HepG2 (cell line): ENCODE measurements around the gene INO80B. TPM values are rescaled to one million over a fixed set of nuclear protein-coding genes. Genes with fewer than 3 reads are reported as not detected.
A peak's percentile ranks its signal among the peaks of the same experiment; 100 is the strongest.

Source experiments
- AGO2 ChIP-seq: fragments of 200-400 bp; formaldehyde crosslinking; optimal IDR thresholded peaks from 2 replicates; pipeline ENCODE3; 2017; ENCODE audit warnings: mild to moderate bottlenecking, low read depth, low read length, moderate library complexity
- CHD2 ChIP-seq: IDR thresholded peaks from 2 replicates; pipeline ENCODE4 v1.6.1; 2011; ENCODE audit warnings: low read depth, low read length, improper control_type of control experiment
- GABPA ChIP-seq, 2 experiments: IDR thresholded peaks; 2 replicates each; pipeline ENCODE4 v1.6.1; 2011 to 2016; ENCODE audit warnings: low read depth in 2 of 2, low read length in 1 of 2, missing biosample characterization in 1 of 2, missing genetic modification characterization in 1 of 2
- IKZF5 ChIP-seq: IDR thresholded peaks from 2 replicates; pipeline ENCODE4 v1.6.1; 2018; ENCODE audit warnings: missing genetic modification reagents, mild to moderate bottlenecking, missing compliant biosample characterization
- NFAT5 ChIP-seq: sonication (generic); formaldehyde crosslinking; IDR thresholded peaks from 2 replicates; pipeline ENCODE4 v1.4.0; 2020; ENCODE audit warnings: missing genetic modification reagents
- RBM39 ChIP-seq: fragments of 200-400 bp; formaldehyde crosslinking; IDR thresholded peaks from one replicate; pipeline ENCODE4 v1.6.1; 2018; ENCODE audit warnings: antibody characterized with exemption, mild to moderate bottlenecking, low read depth, low read length; ENCODE audit not compliant: poor library complexity, severe bottlenecking
- RXRA ChIP-seq: sonication (generic); formaldehyde crosslinking; IDR thresholded peaks from 2 replicates; pipeline ENCODE4 v1.5.1; 2020; ENCODE audit warnings: missing genetic modification reagents
- SALL1 ChIP-seq: sonication (generic); formaldehyde crosslinking; IDR thresholded peaks from 2 replicates; pipeline ENCODE4 v1.8.0; 2022; ENCODE audit warnings: mild to moderate bottlenecking, missing genetic modification reagents
- SRSF1 ChIP-seq: fragments of 200-400 bp; formaldehyde crosslinking; optimal IDR thresholded peaks from 2 replicates; pipeline ENCODE3; 2017; ENCODE audit warnings: mild to moderate bottlenecking, low read depth, low read length, moderate library complexity
- TMF1 ChIP-seq: sonication (generic); formaldehyde crosslinking; IDR thresholded peaks from 2 replicates; pipeline ENCODE4 v1.8.1; 2022; ENCODE audit warnings: low read depth, missing genetic modification reagents
- ZMAT3 ChIP-seq: sonication (generic); formaldehyde crosslinking; conservative IDR thresholded peaks from 2 replicates; pipeline ENCODE4 v1.7.0; 2021; ENCODE audit warnings: missing genetic modification reagents
- ZNF263 ChIP-seq: sonication (generic); formaldehyde crosslinking; IDR thresholded peaks from 2 replicates; pipeline ENCODE4 v1.4.0; 2020; ENCODE audit warnings: missing genetic modification reagents
- ZNF567 ChIP-seq: sonication (generic); formaldehyde crosslinking; IDR thresholded peaks from 2 replicates; pipeline ENCODE4 v1.8.1; 2023; ENCODE audit warnings: mild to moderate bottlenecking, missing genetic modification reagents, borderline replicate concordance
- ZNF615 ChIP-seq: sonication (generic); formaldehyde crosslinking; IDR thresholded peaks from 2 replicates; pipeline ENCODE4 v1.5.0; 2020; ENCODE audit warnings: mild to moderate bottlenecking, missing genetic modification reagents, borderline replicate concordance
- ZNF775 ChIP-seq: sonication (generic); formaldehyde crosslinking; IDR thresholded peaks from 2 replicates; pipeline ENCODE4 v1.4.0; 2020; ENCODE audit warnings: missing genetic modification reagents, mild to moderate bottlenecking, moderate library complexity, borderline replicate concordance
- ZNF788 ChIP-seq: sonication (generic); formaldehyde crosslinking; IDR thresholded peaks from 2 replicates; pipeline ENCODE4 v1.5.0; 2020; ENCODE audit warnings: mild to moderate bottlenecking, missing genetic modification reagents, borderline replicate concordance
- polyA plus RNA-seq, 8 experiments: library from polyadenylated mRNA; depleted of rRNA in 3 of 8; stranded (reverse) in 7 of 8; unstranded in 1 of 8; fragments of >200 nt; fragmentation: Illumina TruSeq in 4 of 8; extraction: Trizol in 4 of 8; gene quantifications; 2 replicates each; pipeline versions ENCODE4 v1.2.1 to v1.2.3, GENCODE V29; 2011 to 2016; ENCODE audit warnings: low read depth in 4 of 8, missing spikeins in 1 of 8, mixed read lengths in 1 of 8; ENCODE audit not compliant: insufficient read depth in 1 of 8
- total RNA-seq, 5 experiments: library from RNA; depleted of rRNA; stranded (reverse); fragments of >200 nt; fragmentation: Illumina TruSeq; extraction: Trizol; gene quantifications; 2 replicates each; pipeline ENCODE4 v1.2.3, GENCODE V29; 2016; ENCODE audit warnings: low read depth in 1 of 5
- TF ChIP-seq, protein P1 (sequence below): sonication (generic); formaldehyde crosslinking; IDR thresholded peaks from 2 replicates; pipeline ENCODE4 v1.8.0; 2022; ENCODE audit warnings: missing genetic modification reagents, mild to moderate bottlenecking, borderline replicate concordance
- TF ChIP-seq, protein P2 (sequence below): sonication (generic); formaldehyde crosslinking; IDR thresholded peaks from 2 replicates; pipeline ENCODE4 v1.5.0; 2020; ENCODE audit warnings: mild to moderate bottlenecking, missing genetic modification reagents

Gene INO80B
- total and polyA plus RNA-seq, 2 of the 13 experiments (the other 11 are each of a cell fraction or from before 2014, with no cell fraction given): 6.2 to 14.5 TPM

DNA sequence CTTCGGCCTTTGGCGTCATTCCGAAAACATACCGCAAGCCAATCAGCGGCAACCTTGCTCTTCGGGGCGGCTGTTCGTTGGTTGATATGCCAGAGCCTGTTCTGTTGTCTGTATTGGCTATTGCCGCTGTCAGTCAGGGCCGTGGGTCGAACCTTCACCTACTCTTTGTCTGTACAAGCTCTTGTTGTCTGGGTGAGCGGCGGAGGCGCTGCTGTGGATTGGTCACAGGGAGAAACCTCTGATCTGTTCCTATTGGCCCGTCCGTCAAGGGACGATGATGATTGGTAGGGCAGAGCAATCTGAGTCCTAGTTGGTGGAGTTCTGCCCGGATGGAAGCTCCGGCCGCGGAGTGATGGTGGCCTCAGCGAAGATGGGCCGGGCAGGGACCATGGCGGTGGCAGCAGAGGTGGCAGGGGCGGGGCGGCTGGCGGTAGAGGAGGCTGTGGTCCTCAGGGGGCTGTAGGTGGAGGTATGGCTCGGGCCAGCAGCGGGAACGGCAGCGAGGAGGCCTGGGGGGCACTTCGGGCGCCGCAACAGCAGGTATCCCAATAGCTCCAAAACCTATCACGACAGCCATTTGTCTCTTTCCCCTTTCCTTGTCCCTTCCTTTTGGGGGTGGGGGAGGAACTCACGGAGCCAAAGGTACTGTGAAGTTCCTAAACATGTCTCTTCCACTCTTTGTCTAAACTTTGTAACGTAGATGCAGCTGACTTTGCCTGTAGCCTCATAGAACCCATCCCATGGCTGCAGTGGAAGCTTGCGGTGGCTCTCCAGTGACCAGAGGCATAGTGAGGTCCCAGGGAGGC is 3.4 kb downstream of the INO80B start, which contains the start of gene WBP1 (continued):
- TF ChIP-seq NFAT5 (CRISPR knock-in tag) (peak; percentile 23; the same call in 1 of the 2 replicates), ZNF567 (0 out of 2 replicates have a peak, but pooled peaks have one; percentile 2), GABPA (IDR thresholded peaks at IDR 0.05; ENCODE audit: low read depth, low read length) (no peak), GABPA (CRISPR knock-in tag; IDR thresholded peaks at IDR 0.05; ENCODE audit: low read depth) (peak; percentile 76; the same call in 1 of the 2 replicates), TMF1 (peak; percentile 33; the same call in 1 of the 2 replicates), ZNF263 (CRISPR knock-in tag) (no peak), RBM39 (peak; percentile 13), ZNF788 (peak; percentile 70; the same call in 1 of the 2 replicates), CHD2 (peak; percentile 63; the same call in 1 of the 2 replicates), ZMAT3 (CRISPR knock-in tag) (no peak; the same call in 1 of the 2 replicates), RXRA (0 out of 2 replicates have a peak, but pooled peaks have one; percentile 21), ZNF775 (0 out of 2 replicates have a peak, but pooled peaks have one; percentile 75), ZNF615 (CRISPR knock-in tag) (0 out of 2 replicates have a peak, but pooled peaks have one; percentile 30), SRSF1 (peak; percentile 23), IKZF5 (peak; percentile 24; the same call in 1 of the 2 replicates), SALL1 (CRISPR knock-in tag) (peak; percentile 16; the same call in 1 of the 2 replicates), AGO2 (peak; percentile 78)
- TF ChIP-seq, protein P1, sequence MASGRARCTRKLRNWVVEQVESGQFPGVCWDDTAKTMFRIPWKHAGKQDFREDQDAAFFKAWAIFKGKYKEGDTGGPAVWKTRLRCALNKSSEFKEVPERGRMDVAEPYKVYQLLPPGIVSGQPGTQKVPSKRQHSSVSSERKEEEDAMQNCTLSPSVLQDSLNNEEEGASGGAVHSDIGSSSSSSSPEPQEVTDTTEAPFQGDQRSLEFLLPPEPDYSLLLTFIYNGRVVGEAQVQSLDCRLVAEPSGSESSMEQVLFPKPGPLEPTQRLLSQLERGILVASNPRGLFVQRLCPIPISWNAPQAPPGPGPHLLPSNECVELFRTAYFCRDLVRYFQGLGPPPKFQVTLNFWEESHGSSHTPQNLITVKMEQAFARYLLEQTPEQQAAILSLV (CRISPR knock-in tag): no peak
- TF ChIP-seq, protein P2, sequence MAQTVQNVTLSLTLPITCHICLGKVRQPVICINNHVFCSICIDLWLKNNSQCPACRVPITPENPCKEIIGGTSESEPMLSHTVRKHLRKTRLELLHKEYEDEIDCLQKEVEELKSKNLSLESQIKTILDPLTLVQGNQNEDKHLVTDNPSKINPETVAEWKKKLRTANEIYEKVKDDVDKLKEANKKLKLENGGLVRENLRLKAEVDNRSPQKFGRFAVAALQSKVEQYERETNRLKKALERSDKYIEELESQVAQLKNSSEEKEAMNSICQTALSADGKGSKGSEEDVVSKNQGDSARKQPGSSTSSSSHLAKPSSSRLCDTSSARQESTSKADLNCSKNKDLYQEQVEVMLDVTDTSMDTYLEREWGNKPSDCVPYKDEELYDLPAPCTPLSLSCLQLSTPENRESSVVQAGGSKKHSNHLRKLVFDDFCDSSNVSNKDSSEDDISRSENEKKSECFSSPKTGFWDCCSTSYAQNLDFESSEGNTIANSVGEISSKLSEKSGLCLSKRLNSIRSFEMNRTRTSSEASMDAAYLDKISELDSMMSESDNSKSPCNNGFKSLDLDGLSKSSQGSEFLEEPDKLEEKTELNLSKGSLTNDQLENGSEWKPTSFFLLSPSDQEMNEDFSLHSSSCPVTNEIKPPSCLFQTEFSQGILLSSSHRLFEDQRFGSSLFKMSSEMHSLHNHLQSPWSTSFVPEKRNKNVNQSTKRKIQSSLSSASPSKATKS: peak; percentile 74; the same call in 1 of the 2 replicates
